Stimulated activated CD4-positive, alpha-beta T cell treated with anti-CD3 and anti-CD28 coated beads, Interleukin-1b, Interleukin-23, amount 100 ng/mL, for 1 hour (primary cell): ENCODE measurements around the gene HID1.
A peak's percentile ranks its signal among the peaks of the same experiment; 100 is the strongest.
"Not testable (repeated sequence)": the region's sequence is repeated elsewhere in the genome, so short reads cannot be mapped to it uniquely, and the experiment has no call there.

Experiments
- DNase-seq, 2 donors: peaks; one replicate each; pipeline ENCODE4 v3.0.0-alpha.2; 2020; ENCODE audit warnings: low read depth in 2 of 2

HID1 gene

GRCh38 chr17:74924250-74924948 is 48.2 kb downstream of the HID1 start, which contains the start of gene OTOP2:
OTOP2 (plus strand) TSS chr17:74924273; CDS start chr17:74924633, 360 bp downstream.
- no peak for DNase-seq

DNA sequence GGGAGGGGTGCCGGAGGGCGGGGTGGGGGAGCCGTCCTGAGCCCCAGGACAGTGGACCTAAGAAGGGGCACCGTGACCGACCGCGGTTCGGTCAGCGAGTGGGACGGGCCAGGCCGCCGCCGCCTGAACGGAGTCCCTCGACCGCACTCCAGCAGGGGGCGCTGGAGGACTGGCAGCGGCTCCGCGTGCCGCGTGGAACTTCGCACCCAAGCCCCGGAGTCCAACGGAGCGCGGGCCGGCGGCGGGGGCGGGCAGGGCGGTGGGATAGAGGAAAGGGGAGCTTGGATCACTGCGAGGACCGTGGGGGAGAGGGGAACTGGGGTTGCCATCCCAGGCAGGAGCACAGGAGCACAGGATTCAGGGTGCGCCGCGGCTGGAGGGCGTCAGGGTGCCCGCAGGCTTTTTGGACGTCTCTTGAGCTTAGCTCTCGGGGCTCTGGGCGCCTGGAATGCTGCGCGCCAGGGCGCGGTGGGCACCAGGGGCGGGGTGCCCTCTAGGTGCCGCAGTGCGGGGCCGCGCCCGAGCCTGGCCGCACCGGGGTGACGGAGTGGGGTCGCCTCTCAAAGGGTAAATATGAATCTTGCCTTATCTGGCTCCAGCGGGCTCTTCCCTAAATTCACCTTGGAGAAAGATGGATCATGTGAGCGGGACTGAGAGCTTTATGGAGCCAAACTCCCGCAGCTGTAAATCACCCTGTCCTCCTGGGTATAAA is 48.9 kb downstream of the HID1 start:
- peak; percentile 37 to 50 for DNase-seq

DNA sequence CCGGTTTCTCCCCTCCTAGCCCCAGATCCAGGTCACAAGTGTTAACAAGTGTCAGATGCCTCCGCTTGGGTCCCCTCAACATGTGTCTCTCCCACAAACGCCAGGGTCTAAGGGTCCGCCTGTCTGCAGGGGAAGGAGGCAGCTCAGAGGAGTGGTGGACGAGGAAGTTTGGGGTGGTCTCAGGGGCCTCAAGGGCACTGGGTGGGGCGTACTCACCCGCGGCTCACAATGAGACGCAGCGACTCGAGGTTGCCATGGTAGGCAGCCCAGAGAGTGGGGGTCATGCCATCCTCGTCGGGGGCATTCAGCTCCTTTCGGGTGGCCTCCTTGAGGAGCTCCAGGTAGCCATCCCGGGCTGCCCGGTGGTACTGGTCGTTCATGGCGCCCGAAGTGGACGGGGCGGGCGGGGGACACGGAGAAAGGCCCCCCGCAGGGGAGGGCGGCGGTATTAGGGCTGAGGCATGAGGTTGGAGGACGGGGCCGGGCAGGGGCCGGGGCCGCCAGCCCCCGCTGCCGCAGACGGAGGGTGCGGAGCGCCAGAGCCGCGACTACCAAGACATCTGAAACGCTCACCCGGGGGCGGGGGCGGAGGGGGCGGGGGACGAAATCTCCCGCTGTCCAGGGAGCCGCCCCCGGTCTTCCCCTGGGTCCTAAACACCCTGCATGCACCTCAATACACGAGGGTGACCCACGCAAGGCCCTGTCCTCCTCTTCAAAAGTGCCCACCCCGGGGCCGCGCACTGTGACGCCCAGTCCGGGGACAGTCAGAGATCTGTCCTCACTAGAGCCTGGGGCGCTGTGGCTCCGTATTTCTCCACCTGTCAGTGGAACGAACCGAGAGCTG is 49.6 kb downstream of the HID1 start, which contains the start of gene USH1G:
TSS of gene USH1G (minus strand) at position 562 of the 844 bp plus-strand sequence. CDS start at position 380, 182 bp downstream.
- no peak for DNase-seq

DNA sequence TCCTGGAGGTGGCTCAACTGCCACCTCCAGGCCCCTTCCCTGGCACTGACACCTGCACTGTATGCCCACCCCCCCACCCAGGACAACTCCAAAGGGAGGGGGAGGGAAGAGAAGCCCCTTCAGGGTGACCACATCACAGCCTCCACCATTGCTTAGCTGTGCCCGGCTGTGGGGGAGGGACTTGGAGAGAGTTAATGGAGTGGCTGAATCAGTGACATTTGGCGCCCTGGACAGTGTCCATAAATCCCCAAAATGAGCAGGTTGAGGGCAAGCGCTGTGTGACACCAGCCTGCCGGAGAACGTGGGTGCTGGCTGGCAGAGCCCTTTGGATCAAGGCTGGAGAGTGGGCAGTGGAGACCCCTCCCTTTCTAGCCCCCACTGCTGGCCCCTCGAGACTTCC is 50.4 kb downstream of the HID1 start:
- no peak for DNase-seq

DNA sequence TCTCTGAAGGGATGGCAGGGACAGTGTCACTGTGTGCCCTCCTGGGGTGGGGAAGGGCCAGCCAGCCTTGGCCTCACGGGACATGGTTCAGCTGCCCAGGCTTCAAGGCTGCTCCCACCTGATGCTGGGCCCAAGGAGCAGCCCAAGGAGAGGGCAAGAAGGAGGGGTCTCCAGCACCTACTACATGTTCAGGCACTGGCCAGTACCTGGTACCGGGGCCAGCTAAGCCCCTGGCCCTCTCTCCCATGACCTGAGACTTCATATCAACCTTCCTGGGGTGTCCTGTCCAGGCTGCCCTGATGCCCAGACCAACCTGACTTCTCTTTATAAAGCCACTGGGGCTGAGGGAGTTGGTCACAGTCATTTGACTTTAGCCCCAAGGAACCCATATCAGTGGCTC is 50.8 kb downstream of the HID1 start:
- DNase-seq = no peak

DNA sequence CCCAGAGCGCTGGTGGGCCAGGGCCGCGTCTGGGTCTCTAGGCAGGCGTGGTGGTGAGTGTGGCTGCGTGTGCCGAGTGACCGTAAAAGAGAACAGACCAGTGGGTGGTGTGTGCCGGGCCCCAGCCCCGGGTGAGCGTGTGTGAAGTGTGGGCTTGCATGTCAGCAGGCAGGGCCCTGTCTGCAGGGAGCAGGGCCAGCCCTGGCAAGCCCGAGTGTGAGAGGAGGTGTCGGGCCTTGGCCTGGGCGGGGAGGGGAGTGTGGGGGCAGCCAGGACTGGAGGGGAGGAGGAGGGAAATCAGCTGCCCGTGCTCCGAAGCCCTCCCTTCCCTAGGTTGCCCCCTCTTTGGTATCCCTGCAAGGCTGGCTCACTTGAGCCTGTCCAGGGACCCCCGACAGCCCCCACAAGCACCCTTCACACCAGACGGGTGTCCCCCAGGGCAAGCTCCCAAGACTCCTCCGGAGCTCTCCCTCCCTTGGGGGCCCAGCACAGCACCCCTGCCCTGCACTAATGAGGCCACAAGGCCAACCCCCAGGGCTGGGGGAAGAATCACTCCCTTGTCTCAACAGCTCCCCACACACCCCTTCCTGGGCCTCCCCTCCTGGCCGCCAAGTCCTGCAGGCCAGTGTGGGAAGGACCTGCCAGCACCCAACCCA is 51.4 kb downstream of the HID1 start:
- DNase-seq = no peak

DNA sequence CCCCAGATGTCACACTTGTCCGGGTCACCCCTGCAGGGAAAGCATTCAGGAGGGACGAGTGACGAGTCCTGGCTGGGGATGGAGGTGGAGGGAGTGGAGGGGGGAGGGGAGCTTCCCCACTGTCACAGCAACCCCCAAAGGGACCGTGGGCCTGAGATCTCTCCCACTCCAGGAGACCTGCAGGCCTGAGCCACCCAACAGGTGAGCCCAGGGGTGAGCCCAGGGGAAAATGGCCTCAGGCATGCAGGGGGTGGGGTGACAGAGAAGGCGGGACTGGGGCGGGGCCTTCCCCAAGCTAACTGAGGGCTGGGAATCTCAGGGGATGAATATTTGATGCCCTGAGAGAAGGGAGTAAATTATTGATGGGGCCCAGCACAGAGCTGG is 51.9 kb downstream of the HID1 start:
- no peak for DNase-seq

- DNase-seq = no peak
Measured at GRCh38 chr17:74920306-74920620, 52.3 kb downstream of the HID1 start.

DNA sequence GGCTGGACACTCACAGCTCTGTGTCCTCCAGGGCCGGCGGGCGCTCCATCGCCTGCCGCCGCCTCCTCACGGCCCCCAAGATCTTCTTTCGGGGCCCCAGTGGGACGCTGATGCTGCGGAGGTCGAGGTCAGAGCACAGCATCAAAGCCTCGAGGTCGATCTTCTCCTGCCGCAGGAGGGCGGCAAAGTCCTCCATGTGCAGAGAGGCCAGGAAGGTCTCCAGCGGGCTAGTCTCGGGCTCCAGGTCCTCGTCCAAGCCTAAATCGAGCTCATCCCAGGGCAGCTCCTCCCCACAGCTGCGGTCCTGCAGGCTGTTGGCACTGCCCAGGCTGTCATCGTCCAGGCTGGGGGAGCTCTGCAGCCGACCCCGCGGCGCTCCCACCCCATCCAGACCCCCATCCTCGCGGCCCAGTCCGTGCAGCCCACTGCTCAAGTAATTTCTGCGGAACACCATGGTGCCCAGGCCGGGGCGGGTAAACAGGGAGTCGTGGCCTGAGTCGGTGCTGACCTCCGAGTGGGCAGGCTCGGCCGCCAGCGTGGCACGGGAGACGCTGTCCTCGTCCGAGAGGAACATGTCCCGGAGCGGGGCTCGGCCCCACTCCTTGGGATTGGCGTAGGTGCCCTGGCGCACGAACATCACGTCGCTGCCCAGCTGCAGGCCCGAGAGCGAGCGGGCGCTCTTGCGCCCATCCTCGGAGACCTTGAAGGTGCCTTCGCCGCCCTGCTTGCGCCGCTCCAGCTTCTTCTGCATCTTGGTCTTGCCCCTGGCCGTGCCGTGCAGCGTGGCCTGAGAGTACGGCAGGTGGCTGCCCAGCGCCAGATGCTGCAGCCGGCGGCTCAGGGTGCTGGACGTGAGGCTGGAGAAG is 52.9 kb downstream of the HID1 start:
- no peak for DNase-seq

DNA sequence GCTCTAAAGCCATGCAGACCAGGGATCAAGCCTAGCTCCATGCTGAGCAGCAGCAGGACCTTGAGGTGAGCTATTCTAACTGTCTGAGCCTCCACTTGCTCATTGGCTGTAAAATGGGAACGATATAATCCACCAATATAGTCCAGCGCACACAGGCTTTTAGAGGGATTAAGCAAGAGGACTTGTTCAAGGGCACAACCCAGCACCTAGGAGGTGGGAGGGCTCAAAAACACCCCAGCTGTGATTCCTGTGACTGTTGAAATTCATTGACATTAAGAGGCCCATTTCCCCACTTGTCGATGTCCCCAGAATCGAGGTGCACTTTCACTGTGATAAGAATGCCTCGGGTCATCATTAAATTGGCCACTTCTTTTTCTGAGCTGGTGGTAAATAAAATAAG is 53.7 kb downstream of the HID1 start:
- no peak for DNase-seq

DNA sequence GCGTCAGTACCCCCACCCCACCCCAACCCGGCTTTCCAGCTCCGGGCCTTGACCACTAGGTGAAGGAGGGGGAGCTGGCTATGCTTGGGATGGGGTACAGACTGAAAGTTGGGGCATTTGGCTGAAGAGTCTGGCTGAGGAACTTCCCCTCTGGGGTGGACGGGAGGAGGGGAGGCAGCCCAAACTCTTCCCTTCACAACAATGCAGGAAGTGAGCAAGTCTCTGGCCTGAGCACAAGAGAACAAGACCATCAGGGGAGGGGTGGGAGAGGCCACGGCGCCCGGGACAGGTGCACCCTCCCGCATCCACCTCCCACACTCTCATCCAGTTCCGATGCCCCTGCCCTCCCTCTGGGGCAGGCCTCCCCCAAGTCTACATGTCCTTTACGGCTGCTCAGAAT is 55.1 kb downstream of the HID1 start:
- DNase-seq = no peak

- DNase-seq = no peak
Measured at GRCh38 chr17:74916851-74917199, 55.7 kb downstream of the HID1 start.

GRCh38 chr17:74916136-74916850 is 56.3 kb downstream of the HID1 start:
- DNase-seq = no peak

GRCh38 chr17:74911423-74911822 is 61.1 kb downstream of the HID1 start:
- DNase-seq = not testable (repeated sequence)

GRCh38 chr17:74909097-74909496 is 63.5 kb downstream of the HID1 start:
- not testable (repeated sequence) for DNase-seq

GRCh38 chr17:74907012-74907411 is 65.5 kb downstream of the HID1 start:
- no peak for DNase-seq

GRCh38 chr17:74906214-74906793 is 66.3 kb downstream of the HID1 start:
- DNase-seq = not testable (repeated sequence)

- DNase-seq = no peak
Measured at GRCh38 chr17:74904687-74905409, 67.7 kb downstream of the HID1 start.

GRCh38 chr17:74903671-74904070 is 68.9 kb downstream of the HID1 start:
- DNase-seq = no peak
